ENCODE results near the gene SLC22A17. TPM values are rescaled to one million over a fixed set of nuclear protein-coding genes. Genes with fewer than 3 reads are reported as not detected.

The SLC22A17 gene
- total and polyA plus RNA-seq, 4 donors, result 1.1 to 14.6 (median 2.6) TPM

GRCh38 chr14:23378612-23379220 is 26.0 kb upstream of the SLC22A17 start (continued):
- TF ChIP-seq, protein P1, sequence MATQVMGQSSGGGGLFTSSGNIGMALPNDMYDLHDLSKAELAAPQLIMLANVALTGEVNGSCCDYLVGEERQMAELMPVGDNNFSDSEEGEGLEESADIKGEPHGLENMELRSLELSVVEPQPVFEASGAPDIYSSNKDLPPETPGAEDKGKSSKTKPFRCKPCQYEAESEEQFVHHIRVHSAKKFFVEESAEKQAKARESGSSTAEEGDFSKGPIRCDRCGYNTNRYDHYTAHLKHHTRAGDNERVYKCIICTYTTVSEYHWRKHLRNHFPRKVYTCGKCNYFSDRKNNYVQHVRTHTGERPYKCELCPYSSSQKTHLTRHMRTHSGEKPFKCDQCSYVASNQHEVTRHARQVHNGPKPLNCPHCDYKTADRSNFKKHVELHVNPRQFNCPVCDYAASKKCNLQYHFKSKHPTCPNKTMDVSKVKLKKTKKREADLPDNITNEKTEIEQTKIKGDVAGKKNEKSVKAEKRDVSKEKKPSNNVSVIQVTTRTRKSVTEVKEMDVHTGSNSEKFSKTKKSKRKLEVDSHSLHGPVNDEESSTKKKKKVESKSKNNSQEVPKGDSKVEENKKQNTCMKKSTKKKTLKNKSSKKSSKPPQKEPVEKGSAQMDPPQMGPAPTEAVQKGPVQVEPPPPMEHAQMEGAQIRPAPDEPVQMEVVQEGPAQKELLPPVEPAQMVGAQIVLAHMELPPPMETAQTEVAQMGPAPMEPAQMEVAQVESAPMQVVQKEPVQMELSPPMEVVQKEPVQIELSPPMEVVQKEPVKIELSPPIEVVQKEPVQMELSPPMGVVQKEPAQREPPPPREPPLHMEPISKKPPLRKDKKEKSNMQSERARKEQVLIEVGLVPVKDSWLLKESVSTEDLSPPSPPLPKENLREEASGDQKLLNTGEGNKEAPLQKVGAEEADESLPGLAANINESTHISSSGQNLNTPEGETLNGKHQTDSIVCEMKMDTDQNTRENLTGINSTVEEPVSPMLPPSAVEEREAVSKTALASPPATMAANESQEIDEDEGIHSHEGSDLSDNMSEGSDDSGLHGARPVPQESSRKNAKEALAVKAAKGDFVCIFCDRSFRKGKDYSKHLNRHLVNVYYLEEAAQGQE (IDR thresholded peaks at IDR 0.05), result no peak
- no peak for TF ChIP-seq HNF4A (conservative IDR thresholded peaks at IDR 0.05)
- TF ChIP-seq RAD21 (IDR thresholded peaks at IDR 0.05), result no peak
- TF ChIP-seq ATF3 (IDR thresholded peaks at IDR 0.05), result no peak
- no peak for TF ChIP-seq SP1 (IDR thresholded peaks at IDR 0.05)
- no peak for TF ChIP-seq RXRA (IDR thresholded peaks at IDR 0.05)
- no peak for TF ChIP-seq FOXA2 (IDR thresholded peaks at IDR 0.05)

- H3K9ac ChIP-seq (ENCODE audit: low read depth in 1 of 2, low read length in 2 of 2), result no peak overlapping the region
- H3K27me3 ChIP-seq (ENCODE audit: control insufficient read depth in 4 of 4, insufficient read depth in 4 of 4, low read length in 3 of 4), result no peaks in the 10 kb centered on the region
- no peak for DNase-seq (ENCODE audit: low spot score)
- no peak overlapping the region for H3K27ac ChIP-seq (ENCODE audit: low read depth in 1 of 2, low read length in 2 of 2)
- no peaks in the 10 kb centered on the region for H3K4me1 ChIP-seq (ENCODE audit: control insufficient read depth in 4 of 4, insufficient read depth in 4 of 4, low read length in 3 of 4)
- H3K4me3 ChIP-seq (ENCODE audit: low read depth in 1 of 3, low read length in 3 of 3), result no peak overlapping the region
- H3K36me3 ChIP-seq (ENCODE audit: control insufficient read depth in 4 of 4, insufficient read depth in 3 of 4, low read depth in 1 of 4, low read length in 3 of 4), result no peaks in the 10 kb centered on the region
- no peak for TF ChIP-seq GABPA (IDR thresholded peaks at IDR 0.05 in 1 of 2, conservative IDR thresholded peaks at IDR 0.05 in 1 of 2)
- TF ChIP-seq, protein P2, sequence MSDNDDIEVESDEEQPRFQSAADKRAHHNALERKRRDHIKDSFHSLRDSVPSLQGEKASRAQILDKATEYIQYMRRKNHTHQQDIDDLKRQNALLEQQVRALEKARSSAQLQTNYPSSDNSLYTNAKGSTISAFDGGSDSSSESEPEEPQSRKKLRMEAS (IDR thresholded peaks at IDR 0.05), result no peak
- no peak for TF ChIP-seq TAF1 (conservative IDR thresholded peaks at IDR 0.05)
- no peak for TF ChIP-seq FOXA2 (IDR thresholded peaks at IDR 0.05)
- no peak for TF ChIP-seq HNF4A (conservative IDR thresholded peaks at IDR 0.05)
- 83% methylated on average over 14 of the region's 14 CpGs for WGBS
- no peaks in the 10 kb centered on the region for H3K9me3 ChIP-seq (ENCODE audit: control insufficient read depth in 4 of 4, low read length in 3 of 4)
Observed at GRCh38 chr14:23377573-23378563, 25.2 kb upstream of the SLC22A17 start.

GRCh38 chr14:23377198-23377550 is 24.5 kb upstream of the SLC22A17 start:
- TF ChIP-seq, protein P1 (IDR thresholded peaks at IDR 0.05), result no peak
- no peak for TF ChIP-seq NR2F2 (IDR thresholded peaks at IDR 0.05)
- no peak for TF ChIP-seq HNF4G (IDR thresholded peaks at IDR 0.05)
- TF ChIP-seq FOXA1 (IDR thresholded peaks at IDR 0.05), result no peak
- no peak for TF ChIP-seq EGR1 (IDR thresholded peaks at IDR 0.05; ENCODE audit: low read depth in 2 of 2)
- no peak for TF ChIP-seq JUND (IDR thresholded peaks at IDR 0.05)
- TF ChIP-seq SP1 (IDR thresholded peaks at IDR 0.05), result no peak
- no peaks in the 10 kb centered on the region for H3K9me3 ChIP-seq (ENCODE audit: control insufficient read depth in 4 of 4, low read length in 3 of 4)
- 62% methylated on average over 11 of the region's 11 CpGs for WGBS
- no peak overlapping the region for H3K9ac ChIP-seq (ENCODE audit: low read depth in 1 of 2, low read length in 2 of 2)
- H3K27ac ChIP-seq (ENCODE audit: low read depth in 1 of 2, low read length in 2 of 2), result no peak overlapping the region
- no peaks in the 10 kb centered on the region for H3K4me1 ChIP-seq (ENCODE audit: control insufficient read depth in 4 of 4, insufficient read depth in 4 of 4, low read length in 3 of 4)
- no peaks in the 10 kb centered on the region for H3K27me3 ChIP-seq (ENCODE audit: control insufficient read depth in 4 of 4, insufficient read depth in 4 of 4, low read length in 3 of 4)
- no peak for DNase-seq (ENCODE audit: low spot score)
- no peak overlapping the region for H3K4me3 ChIP-seq (ENCODE audit: low read depth in 1 of 3, low read length in 3 of 3)
- H3K36me3 ChIP-seq (ENCODE audit: control insufficient read depth in 4 of 4, insufficient read depth in 3 of 4, low read depth in 1 of 4, low read length in 3 of 4), result no peaks in the 10 kb centered on the region
